GM23248 (cell line): ENCODE data around the gene CD47. TPM values are rescaled to one million over a fixed set of nuclear protein-coding genes. Genes with fewer than 3 reads are reported as not detected.

ENCODE experiments used
- DNase-seq: peaks from one replicate; pipeline ENCODE4 v3.0.0-alpha.2; 2015
- H2AFZ ChIP-seq: fragments of 200-600 bp; sonication (generic); 2 replicates; pipeline ENCODE4 v1.6.1; 2016; ENCODE audit warnings: antibody characterized with exemption
- H3F3A ChIP-seq: fragments of 200-600 bp; sonication (generic); 2 replicates; pipeline ENCODE4 v1.6.1; 2016; ENCODE audit warnings: mild to moderate bottlenecking, antibody characterized with exemption, mixed run types; ENCODE audit not compliant: insufficient read depth
- H3K27ac ChIP-seq: fragments of 200-600 bp; sonication (generic); 2 replicates; pipeline ENCODE4 v1.5.1; 2016; ENCODE audit warnings: mild to moderate bottlenecking
- H3K27me3 ChIP-seq: fragments of 200-600 bp; sonication (generic); replicated peaks from 2 replicates; pipeline ENCODE4 v1.6.1; 2016; ENCODE audit warnings: mild to moderate bottlenecking; ENCODE audit not compliant: insufficient read depth
- H3K36me3 ChIP-seq: fragments of 200-600 bp; sonication (generic); 2 replicates; pipeline ENCODE4 v1.6.1; 2016; ENCODE audit warnings: low read depth, mild to moderate bottlenecking
- H3K4me1 ChIP-seq: fragments of 200-600 bp; sonication (generic); 2 replicates; pipeline ENCODE4 v1.6.1; 2016; ENCODE audit warnings: mild to moderate bottlenecking; ENCODE audit not compliant: insufficient read depth
- H3K4me2 ChIP-seq: fragments of 200-600 bp; sonication (generic); one replicate; pipeline ENCODE4 v1.6.1; 2016; ENCODE audit warnings: mild to moderate bottlenecking; ENCODE audit not compliant: unreplicated experiment
- H3K4me3 ChIP-seq: fragments of 200-600 bp; sonication (generic); 2 replicates; pipeline ENCODE4 v1.5.1; 2016; ENCODE audit warnings: mild to moderate bottlenecking
- H3K79me2 ChIP-seq: fragments of 200-600 bp; sonication (generic); 2 replicates; pipeline ENCODE4 v1.6.1; 2016; ENCODE audit warnings: mild to moderate bottlenecking; ENCODE audit not compliant: insufficient read depth
- H3K9ac ChIP-seq: fragments of 200-600 bp; sonication (generic); 2 replicates; pipeline ENCODE4 v1.6.1; 2016; ENCODE audit warnings: mild to moderate bottlenecking
- H3K9me2 ChIP-seq: fragments of 200-600 bp; sonication (generic); 2 replicates; pipeline ENCODE4 v1.6.1; 2016; ENCODE audit warnings: mixed run types, mild to moderate bottlenecking, moderate library complexity; ENCODE audit not compliant: insufficient read depth
- H3K9me3 ChIP-seq: fragments of 200-600 bp; sonication (generic); one replicate; pipeline ENCODE4 v1.6.1; 2017; ENCODE audit warnings: low read depth
- H4K20me1 ChIP-seq: fragments of 200-600 bp; sonication (generic); 2 replicates; pipeline ENCODE4 v1.6.0; 2016; ENCODE audit not compliant: insufficient read depth
- EZH2 ChIP-seq: fragments of 200-600 bp; sonication (generic); IDR thresholded peaks from 2 replicates; pipeline ENCODE4 v1.6.1; 2018; ENCODE audit warnings: antibody characterized with exemption, mild to moderate bottlenecking; ENCODE audit not compliant: insufficient read depth, poor library complexity, severe bottlenecking
- EZH2phosphoT487 ChIP-seq: fragments of 200-600 bp; sonication (generic); IDR thresholded peaks from 2 replicates; pipeline ENCODE4 v1.6.1; 2018; ENCODE audit warnings: antibody characterized with exemption, moderate library complexity, mild to moderate bottlenecking, low read depth; ENCODE audit not compliant: insufficient read depth
- WGBS, 2 experiments: methylation state at CpG; one replicate each; pipeline ENCODE4 v1.1.6; 2015 to 2017; ENCODE audit warnings: low lambda C conversion rate in 2 of 2, low coverage in 1 of 2; ENCODE audit errors: missing lambda C conversion rate in 2 of 2; 5-methylcytosine and 5-hydroxymethylcytosine counted together
- in situ Hi-C: fragments of 300-500 bp; cut with MboI; formaldehyde crosslinking; loops from 2 replicates; pipeline ENCODE4 v1.15.0; 2020
- polyA plus RNA-seq: library from polyadenylated mRNA; unstranded; fragments of >200 nt; fragmentation: Nextera tagmentation; extraction: Ambion mirVana; gene quantifications from 2 replicates; pipeline ENCODE4 v1.2.1, GENCODE V29; 2016
- total RNA-seq: library from RNA; depleted of rRNA; stranded (reverse); fragments of >200 nt; shearing (Covaris generic); gene quantifications from 2 replicates; pipeline ENCODE4 v1.2.3, GENCODE V29; 2014

CD47 gene
- total and polyA plus RNA-seq, 2 experiments from 2014 or later: 97.3 to 120 TPM

DNA sequence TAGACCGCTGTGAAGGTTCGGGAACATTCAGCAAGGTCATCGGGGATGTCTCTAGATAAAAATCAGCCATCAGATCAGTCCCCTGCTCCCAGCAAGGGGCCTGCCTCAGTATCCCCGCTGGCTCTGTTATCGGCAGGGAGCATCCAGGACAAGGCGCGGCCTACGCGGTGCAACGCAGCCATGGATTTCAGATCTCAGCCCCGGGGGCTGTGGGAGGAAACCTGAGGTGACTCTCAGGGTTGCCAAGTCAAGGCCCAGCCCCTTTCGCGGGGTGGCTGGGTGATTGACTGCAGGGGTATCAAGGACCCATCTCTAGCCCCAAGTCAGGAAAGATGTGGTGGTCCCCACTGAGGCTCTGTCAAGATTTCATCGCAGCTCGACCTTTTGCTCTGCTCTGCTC lies 23.1 kb upstream of the CD47 start:
- Histone ChIP-seq H3K36me3 (no peaks in the 10 kb centered on the region), H3K4me1 (peaks cover 13% of the 10 kb centered on the region; the same call in 1 of the 2 replicates), H3K79me2 (no peaks in the 10 kb centered on the region), H3K9me3 (no peaks in the 10 kb centered on the region), H4K20me1 (no peaks in the 10 kb centered on the region), H3K27me3 (no peaks in the 10 kb centered on the region), H3F3A (no peaks in the 10 kb centered on the region), H2AFZ (no peak overlapping the region), H3K4me3 (no peak overlapping the region), H3K9me2 (no peaks in the 10 kb centered on the region), H3K27ac (no peak overlapping the region), H3K9ac (no peak overlapping the region), H3K4me2 (no peak overlapping the region)
- 94% methylated on average over 15 of the region's 15 CpGs for WGBS, 2 experiments
- in situ Hi-C loops: no loop called here
- TF ChIP-seq EZH2phosphoT487 (no peak), EZH2 (no peak)
- no peak for DNase-seq

DNA sequence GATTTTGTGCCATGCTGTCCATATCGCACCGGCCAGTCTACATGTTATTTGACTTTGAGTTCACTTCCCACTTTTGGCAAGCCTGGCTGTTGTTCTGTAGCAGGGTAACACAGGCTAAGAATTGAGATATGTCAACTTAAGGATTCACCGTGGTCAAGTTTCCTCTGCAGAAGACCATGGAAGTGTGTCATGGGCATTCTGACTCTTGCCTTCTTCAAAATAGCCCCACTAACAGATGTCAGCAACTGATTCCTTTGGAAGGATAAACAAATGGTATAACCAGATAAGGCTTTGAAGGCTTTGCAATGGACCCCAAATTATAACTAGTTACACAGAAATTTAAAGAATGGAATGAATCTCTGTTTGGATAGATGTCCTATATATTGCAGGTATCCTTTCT lies 20.1 kb upstream of the CD47 start:
- TF ChIP-seq EZH2phosphoT487 (no peak), EZH2 (no peak)

DNA sequence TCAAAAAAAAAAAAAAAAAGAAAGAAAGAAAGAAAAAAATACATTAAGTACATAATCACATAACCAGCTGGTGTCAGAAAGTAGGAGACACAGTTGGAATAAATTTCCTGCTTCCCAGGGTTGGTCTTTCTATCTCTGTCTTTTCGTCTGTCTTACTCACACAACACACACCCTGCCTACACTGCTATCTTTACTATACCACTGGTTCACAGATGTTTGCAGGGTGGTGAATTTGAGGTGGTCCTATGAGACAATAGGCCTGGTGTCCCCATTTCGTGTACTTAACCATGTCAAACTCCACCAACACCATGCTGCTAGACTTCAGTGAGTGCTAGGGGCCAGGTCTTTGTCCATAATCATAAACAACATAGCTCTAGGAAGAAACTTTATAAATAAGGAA lies 17.6 kb upstream of the CD47 start:
- 72 to 77% methylated on average over 2 of the region's 2 CpGs for whole genome bisulfite sequencing, 2 experiments
- DNase-seq: no peak
- H3K36me3 ChIP-seq: no peaks in the 10 kb centered on the region
- H2AFZ ChIP-seq: no peak overlapping the region
- 0 out of 2 replicates have a peak, but pooled peaks cover 9% of the 10 kb centered on the region for H3K4me1 ChIP-seq
- H3K27me3 ChIP-seq: no peaks in the 10 kb centered on the region
- H3K4me3 ChIP-seq: no peak overlapping the region
- no peaks in the 10 kb centered on the region for H3K9me3 ChIP-seq
- H3K27ac ChIP-seq: no peak overlapping the region
- H3K9ac ChIP-seq: no peak overlapping the region
- peaks cover 9% of the 10 kb centered on the region; the same call in 1 of the 2 replicates for H3F3A ChIP-seq
- H3K9me2 ChIP-seq: 0 out of 2 replicates have a peak, but pooled peaks cover 4% of the 10 kb centered on the region
- H4K20me1 ChIP-seq: no peaks in the 10 kb centered on the region
- in situ Hi-C loops: no loop called here
- no peak overlapping the region for H3K4me2 ChIP-seq
- no peaks in the 10 kb centered on the region for H3K79me2 ChIP-seq
- TF ChIP-seq EZH2phosphoT487 (no peak), EZH2 (no peak)

More for the DNA sequence above, 20.1 kb upstream of the CD47 start:
- Histone ChIP-seq H3K4me3 (no peak overlapping the region), H3K27me3 (no peaks in the 10 kb centered on the region), H3K9me2 (0 out of 2 replicates have a peak, but pooled peaks cover 4% of the 10 kb centered on the region), H3K27ac (no peak overlapping the region), H3K9me3 (no peaks in the 10 kb centered on the region), H3K79me2 (no peaks in the 10 kb centered on the region), H3K36me3 (no peaks in the 10 kb centered on the region), H3K4me2 (no peak overlapping the region), H3K9ac (no peak overlapping the region), H4K20me1 (no peaks in the 10 kb centered on the region), H3K4me1 (0 out of 2 replicates have a peak, but pooled peaks cover under 1% of the 10 kb centered on the region), H2AFZ (no peak overlapping the region), H3F3A (peaks cover 5% of the 10 kb centered on the region; the same call in 1 of the 2 replicates)
- in situ Hi-C loops: no loop called here
- 80 to 81% methylated on average over 3 of the region's 3 CpGs for WGBS, 2 experiments
- DNase-seq: no peak

DNA sequence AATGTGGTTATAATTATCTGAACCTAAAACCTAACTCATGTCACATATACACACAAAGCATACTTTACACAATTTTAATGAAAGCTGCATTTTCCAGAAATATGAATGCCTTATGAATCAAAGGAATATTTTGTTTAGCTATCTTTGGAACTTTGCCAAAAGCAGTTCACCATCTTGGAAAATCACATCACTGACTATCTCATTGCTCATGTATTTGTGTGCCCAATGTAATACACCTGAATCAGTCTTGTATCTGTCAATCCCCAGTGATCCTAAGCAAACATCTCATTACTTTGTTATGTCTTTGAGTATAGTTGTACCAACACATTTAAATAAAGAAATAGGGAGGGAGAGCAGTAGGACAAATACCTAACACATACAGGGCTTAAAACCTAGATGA lies 15.6 kb upstream of the CD47 start:
- Histone ChIP-seq H3K4me3 (no peak overlapping the region), H3K27me3 (no peaks in the 10 kb centered on the region), H3K79me2 (no peaks in the 10 kb centered on the region), H3K4me1 (0 out of 2 replicates have a peak, but pooled peaks cover 9% of the 10 kb centered on the region), H3K27ac (no peak overlapping the region), H3K9me2 (0 out of 2 replicates have a peak, but pooled peaks cover 4% of the 10 kb centered on the region), H3K36me3 (no peaks in the 10 kb centered on the region), H3K9me3 (no peaks in the 10 kb centered on the region), H2AFZ (no peak overlapping the region), H3K9ac (no peak overlapping the region), H3K4me2 (no peak overlapping the region), H3F3A (peaks cover 9% of the 10 kb centered on the region; the same call in 1 of the 2 replicates), H4K20me1 (no peaks in the 10 kb centered on the region)
- TF ChIP-seq EZH2phosphoT487: no peak
- TF ChIP-seq EZH2: no peak
- in situ Hi-C loops: no loop called here
- no peak for DNase-seq
